Fibroblast of villous mesenchyme (primary cell): ENCODE measurements around the gene RABL2A. TPM values are rescaled to one million over a fixed set of nuclear protein-coding genes. Genes with fewer than 3 reads are reported as not detected.
"Not testable (repeated sequence)": the region's sequence is repeated elsewhere in the genome, so short reads cannot be mapped to it uniquely, and the experiment has no call there.

Source experiments
- DNase-seq: peaks from one replicate; pipeline ENCODE4 v3.0.0-alpha.2; 2010; ENCODE audit warnings: low read depth
- H3K4me3 ChIP-seq: 2 replicates; pipeline ENCODE4 v1.5.1; 2011; ENCODE audit warnings: low read depth, mild to moderate bottlenecking, low read length
- CTCF ChIP-seq: IDR thresholded peaks from 2 replicates; pipeline ENCODE4 v1.5.1; 2012; ENCODE audit warnings: low read depth, mild to moderate bottlenecking, low read length; ENCODE audit not compliant: insufficient read depth
- total RNA-seq: library from RNA; depleted of rRNA; stranded (reverse); fragments of >200 nt; gene quantifications from 2 replicates; pipeline ENCODE4 v1.2.3, GENCODE V29; 2012

The RABL2A gene
- total RNA-seq, 1 donor = 7.8 TPM

DNA sequence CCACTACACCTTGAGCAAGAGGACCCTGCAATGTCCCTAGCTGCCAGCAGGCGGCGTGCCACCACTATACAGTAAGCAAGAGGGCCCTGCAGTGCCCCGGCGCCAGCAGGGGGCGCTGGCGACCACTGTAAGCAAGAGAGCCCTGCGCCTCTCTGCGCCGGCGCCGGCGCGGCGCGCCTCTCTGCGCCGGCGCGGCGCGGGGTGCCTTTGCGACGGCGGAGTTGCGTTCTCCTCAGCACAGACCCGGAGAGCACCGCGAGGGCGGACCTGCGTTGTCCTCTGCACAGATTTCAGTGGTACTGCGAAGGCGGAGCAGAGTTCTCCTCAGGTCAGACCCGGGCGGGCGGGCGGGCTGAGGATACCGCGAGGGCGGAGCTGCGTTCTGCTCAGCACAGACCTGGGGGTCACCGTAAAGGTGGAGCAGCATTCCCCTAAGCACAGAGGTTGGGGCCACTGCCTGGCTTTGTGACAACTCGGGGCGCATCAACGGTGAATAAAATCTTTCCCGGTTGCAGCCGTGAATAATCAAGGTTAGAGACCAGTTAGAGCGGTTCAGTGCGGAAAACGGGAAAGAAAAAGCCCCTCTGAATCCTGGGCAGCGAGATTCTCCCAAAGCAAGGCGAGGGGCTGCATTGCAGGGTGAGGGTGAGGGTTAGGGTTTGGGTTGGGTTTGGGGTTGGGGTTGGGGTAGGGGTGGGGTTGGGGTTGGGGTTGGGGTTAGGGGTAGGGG lies 24.9 kb upstream of the RABL2A start:
- peak; percentile 3 for TF ChIP-seq CTCF
- H3K4me3 ChIP-seq = not testable (repeated sequence)
- DNase-seq = peak; percentile 57

DNA sequence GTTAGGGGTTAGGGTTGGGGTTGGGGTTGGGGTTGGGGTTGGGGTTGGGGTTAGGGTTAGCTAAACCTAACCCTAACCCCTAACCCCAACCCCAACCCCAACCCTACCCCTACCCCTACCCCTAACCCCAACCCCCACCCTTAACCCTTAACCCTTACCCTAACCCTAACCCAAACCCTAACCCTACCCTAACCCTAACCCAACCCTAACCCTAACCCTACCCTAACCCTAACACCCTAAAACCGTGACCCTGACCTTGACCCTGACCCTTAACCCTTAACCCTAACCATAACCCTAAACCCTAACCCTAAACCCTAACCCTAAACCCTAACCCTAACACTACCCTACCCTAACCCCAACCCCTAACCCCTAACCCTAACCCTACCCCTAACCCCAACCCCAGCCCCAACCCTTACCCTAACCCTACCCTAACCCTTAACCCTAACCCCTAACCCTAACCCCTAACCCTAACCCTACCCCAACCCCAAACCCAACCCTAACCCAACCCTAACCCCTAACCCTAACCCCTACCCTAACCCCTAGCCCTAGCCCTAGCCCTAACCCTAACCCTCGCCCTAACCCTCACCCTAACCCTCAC lies 24.1 kb upstream of the RABL2A start:
- H3K4me3 ChIP-seq = peak overlapping the region; percentile 80
- no peak for TF ChIP-seq CTCF
- no peak for DNase-seq

- peak overlapping the region; percentile 80 for H3K4me3 ChIP-seq
- peak; percentile 93 for DNase-seq
Observed at GRCh38 chr2:113603467-113604084, 23.5 kb upstream of the RABL2A start.

GRCh38 chr2:113604085-113604477 lies 23.0 kb upstream of the RABL2A start:
- peak; percentile 92 for DNase-seq
- peak overlapping the region; percentile 60 for H3K4me3 ChIP-seq
- TF ChIP-seq CTCF = peak; percentile 97

GRCh38 chr2:113604661-113605060 lies 22.4 kb upstream of the RABL2A start:
- not testable (repeated sequence) for DNase-seq, H3K4me3 ChIP-seq

DNA sequence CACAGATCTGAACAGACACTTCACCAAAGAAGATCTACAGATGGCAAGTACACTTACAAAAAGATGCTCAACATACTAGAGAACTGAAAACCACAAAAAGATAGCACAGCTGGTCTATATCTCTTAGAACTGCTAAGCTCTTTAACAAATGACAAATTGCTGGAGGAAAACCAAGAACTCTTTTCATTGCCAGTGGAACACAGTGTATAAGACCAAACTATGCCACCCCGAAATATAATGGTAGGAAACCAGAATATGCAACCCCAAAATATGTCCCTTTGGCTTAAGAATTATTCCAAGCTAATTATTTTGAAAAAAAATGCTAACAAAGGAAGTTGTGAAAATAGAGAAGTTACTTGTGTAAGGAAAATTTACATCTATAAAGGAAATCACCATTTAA lies 21.0 kb upstream of the RABL2A start:
- not testable (repeated sequence) for H3K4me3 ChIP-seq, DNase-seq

DNA sequence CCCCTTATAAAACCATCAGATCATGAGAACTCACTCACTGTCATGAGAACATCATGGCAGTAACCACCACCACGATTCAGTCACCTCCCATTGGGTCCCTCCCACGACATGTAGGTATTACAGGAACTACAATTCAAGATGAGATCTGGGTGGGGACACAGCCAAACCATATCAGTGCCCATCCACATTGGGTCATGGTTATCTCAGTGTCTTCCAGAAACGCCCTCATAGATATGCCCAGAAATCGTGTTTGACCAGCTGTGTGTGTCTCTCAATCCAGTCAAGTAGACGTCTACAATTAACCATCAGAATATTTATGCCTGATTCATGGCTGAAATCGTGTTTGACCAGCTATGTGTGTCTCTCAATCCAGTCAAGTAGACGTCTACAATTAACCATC lies 17.2 kb upstream of the RABL2A start:
- DNase-seq, H3K4me3 ChIP-seq: not testable (repeated sequence)

DNA sequence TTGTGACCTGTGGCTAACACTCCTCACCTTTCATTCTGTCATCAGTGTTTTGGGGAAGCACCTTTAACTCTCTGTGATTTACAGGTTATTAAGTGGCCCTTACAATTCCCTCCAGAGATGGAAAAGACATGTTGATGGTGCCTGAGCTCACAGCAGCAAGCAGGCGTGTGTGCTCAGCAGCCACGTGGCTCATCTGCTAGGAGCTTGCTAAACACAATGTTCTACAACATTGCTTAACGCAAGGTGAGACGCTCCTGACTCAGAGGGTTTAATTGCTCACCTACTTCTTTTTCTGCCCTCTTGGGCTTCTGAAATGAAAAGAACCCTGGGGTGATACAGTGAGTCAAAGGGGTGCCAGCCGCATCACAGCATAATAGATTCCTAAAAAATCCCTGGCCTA lies 6.1 kb upstream of the RABL2A start:
- H3K4me3 ChIP-seq, DNase-seq: not testable (repeated sequence)

DNA sequence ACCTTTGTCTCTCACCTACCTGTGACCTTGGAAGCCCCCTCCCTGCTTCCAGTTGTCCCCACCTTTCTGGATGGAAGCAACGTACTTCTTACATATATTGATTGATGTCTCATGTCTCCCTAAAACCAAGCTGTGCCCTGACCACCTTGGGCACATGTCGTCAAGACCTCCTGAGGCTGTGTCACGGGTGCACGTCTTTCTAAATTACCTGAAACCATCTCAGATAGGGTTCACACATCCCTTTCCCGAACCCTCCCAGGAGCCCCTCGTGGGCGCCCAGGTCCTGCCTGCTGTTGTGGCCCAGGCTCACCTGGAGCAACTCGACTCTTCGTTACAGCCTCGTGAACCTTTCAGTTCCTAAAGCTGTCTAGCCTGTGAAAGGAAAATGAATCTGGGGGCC lies 1.2 kb upstream of the RABL2A start:
- not testable (repeated sequence) for DNase-seq, H3K4me3 ChIP-seq

DNA sequence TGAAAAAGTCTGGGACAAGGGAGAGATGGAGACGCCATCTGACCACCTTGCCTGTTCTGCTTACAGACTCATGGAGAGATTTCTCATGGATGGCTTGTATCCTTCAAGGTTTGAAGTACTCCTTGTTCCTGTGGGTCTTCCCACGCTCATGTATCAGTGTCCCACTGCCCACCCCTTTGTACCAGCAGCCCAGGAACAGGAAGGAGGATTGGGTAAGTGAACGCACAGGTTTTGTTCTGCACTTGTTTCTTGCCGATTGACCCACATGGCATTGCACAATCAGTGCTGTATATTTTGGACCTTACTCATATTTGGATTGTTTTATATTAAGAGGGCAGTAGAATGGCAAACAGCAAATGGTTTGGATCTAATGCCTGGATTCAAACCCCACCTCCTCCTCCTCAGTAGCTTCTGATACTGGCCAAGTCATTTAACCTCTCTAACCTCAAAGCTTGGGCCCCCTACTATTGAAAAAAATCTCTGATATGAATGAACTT lies 5.8 kb downstream of the RABL2A start:
- not testable (repeated sequence) for DNase-seq, H3K4me3 ChIP-seq

GRCh38 chr2:113635358-113635757 lies 8.3 kb downstream of the RABL2A start:
- not testable (repeated sequence) for H3K4me3 ChIP-seq, DNase-seq

GRCh38 chr2:113636226-113636625 lies 9.2 kb downstream of the RABL2A start:
- not testable (repeated sequence) for H3K4me3 ChIP-seq

GRCh38 chr2:113638084-113638483 lies 11.0 kb downstream of the RABL2A start:
- DNase-seq, H3K4me3 ChIP-seq: not testable (repeated sequence)

More at GRCh38 chr2:113636226-113636625, 9.2 kb downstream of the RABL2A start:
- not testable (repeated sequence) for DNase-seq

DNA sequence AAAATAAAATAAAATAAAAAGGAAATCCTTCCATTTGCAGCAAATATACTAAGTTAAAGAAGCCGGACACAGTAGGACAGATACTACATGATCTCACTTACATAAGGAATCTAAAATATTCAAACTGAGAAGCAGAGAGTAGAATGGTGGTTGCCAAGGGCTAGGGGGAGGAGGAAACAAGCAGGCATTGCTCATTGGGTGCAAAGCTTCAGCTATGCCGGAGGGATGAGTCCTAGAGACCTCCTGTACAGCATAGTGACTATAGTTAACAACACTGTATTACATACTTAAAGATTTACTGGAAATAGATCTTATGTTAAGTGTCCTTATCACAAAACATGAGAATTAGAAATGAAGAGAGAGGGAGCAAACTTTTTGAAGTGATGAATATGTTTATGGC lies 19.2 kb downstream of the RABL2A start:
- DNase-seq, H3K4me3 ChIP-seq: not testable (repeated sequence)
